K562 treated with DMSO at 1 percent for 24 hours (cell line): Measurements from ENCODE around the gene KCNH8. TPM values are rescaled to one million over a fixed set of nuclear protein-coding genes. Genes with fewer than 3 reads are reported as not detected.

Experiments used
- total RNA-seq: library from RNA; unstranded; fragments of 300-600 nt; gene quantifications from 2 replicates; pipeline ENCODE4 v1.2.3, GENCODE V29; 2022; ENCODE audit warnings: low read depth; ENCODE audit not compliant: insufficient read depth

Gene KCNH8
- total RNA-seq = 0.07 TPM in 1 of 2 replicates, not detected in the other

DNA sequence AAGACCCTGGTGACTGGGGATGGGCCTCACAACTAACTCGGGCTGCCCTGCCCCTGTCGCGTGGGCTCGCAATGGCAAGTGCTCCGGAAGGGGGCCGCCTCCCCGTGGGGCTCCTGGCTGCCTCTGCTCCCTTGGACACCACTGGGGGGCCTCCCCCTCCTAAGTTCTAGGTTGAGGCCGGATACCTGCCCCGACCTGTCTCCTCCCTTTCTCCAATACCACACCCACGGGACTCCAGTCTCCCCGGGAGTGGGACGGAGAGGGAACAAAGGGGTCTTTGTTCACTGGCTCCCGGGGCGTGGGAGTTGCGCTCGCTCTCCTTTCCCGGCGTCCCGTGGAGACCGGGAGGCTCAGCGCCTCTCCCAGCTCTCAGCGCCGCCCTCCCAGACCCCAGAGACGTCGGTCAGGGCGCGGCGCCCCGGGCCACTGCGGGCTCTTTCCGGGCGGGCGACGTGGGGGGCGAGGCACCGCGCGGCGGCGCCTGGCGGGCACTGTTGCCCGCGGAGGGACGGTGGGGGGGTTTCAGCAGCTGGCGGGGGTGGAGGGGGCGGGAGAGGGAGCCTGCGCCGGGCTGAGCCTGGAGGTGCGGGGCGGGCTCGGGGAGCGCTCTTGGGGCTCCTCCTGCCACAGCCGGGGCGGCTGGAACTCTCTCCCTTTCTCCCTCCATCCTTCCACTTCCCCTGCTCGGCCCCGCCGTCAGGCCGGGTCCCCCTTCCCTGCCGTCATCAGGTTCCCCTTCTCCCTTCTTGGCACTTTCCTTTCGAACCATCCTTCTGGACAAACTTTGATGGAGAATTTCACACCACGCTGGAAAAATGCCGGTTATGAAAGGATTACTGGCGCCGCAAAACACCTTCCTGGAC lies at the start of gene KCNH8:
TSS of gene KCNH8 (plus strand) at position 606 of the 863 bp plus-strand sequence. CDS start at position 816, 210 bp downstream.

